Fibroblast of skin of right biceps (primary cell): ENCODE measurements around the gene CRY1.

Experiments used
- DNase-seq: peaks from one replicate; pipeline ENCODE4 v3.0.0-alpha.2; 2013

The CRY1 gene

GRCh38 chr12:107093417-107094182 is at the start of gene CRY1:
Gene CRY1 (minus strand): TSS chr12:107093549. CDS start chr12:107092961, 588 bp downstream.
- DNase-seq = peak; percentile 96

GRCh38 chr12:107139787-107140186 is 46.4 kb upstream of the CRY1 start:
- no peak for DNase-seq

- no peak for DNase-seq
These were observed 45.6 kb upstream of the CRY1 start for GRCh38 chr12:107138990-107139389.

GRCh38 chr12:107135177-107135576 is 41.8 kb upstream of the CRY1 start:
- no peak for DNase-seq

- DNase-seq = no peak
These were observed 41.2 kb upstream of the CRY1 start for GRCh38 chr12:107134558-107134957.

GRCh38 chr12:107133462-107133861 is 40.1 kb upstream of the CRY1 start:
- DNase-seq = no peak

GRCh38 chr12:107131832-107132616 is 38.7 kb upstream of the CRY1 start:
- DNase-seq = peak; percentile 62

- DNase-seq = no peak
These were observed 37.7 kb upstream of the CRY1 start for GRCh38 chr12:107130830-107131611.

- DNase-seq = no peak
These were observed 36.1 kb upstream of the CRY1 start for GRCh38 chr12:107129315-107129930.

- no peak for DNase-seq
These were observed 34.4 kb upstream of the CRY1 start for GRCh38 chr12:107127482-107128430.

- DNase-seq = peak; percentile 36
These were observed 33.6 kb upstream of the CRY1 start for GRCh38 chr12:107126796-107127481.

GRCh38 chr12:107125833-107126232 is 32.5 kb upstream of the CRY1 start:
- DNase-seq = no peak

GRCh38 chr12:107122452-107122958 is 29.2 kb upstream of the CRY1 start:
- no peak for DNase-seq

- DNase-seq = no peak
These were observed 25.7 kb upstream of the CRY1 start for GRCh38 chr12:107119091-107119490.

GRCh38 chr12:107118624-107119023 is 25.3 kb upstream of the CRY1 start:
- no peak for DNase-seq

GRCh38 chr12:107115119-107115518 is 21.8 kb upstream of the CRY1 start:
- no peak for DNase-seq

GRCh38 chr12:107111314-107111713 is 18.0 kb upstream of the CRY1 start:
- DNase-seq = no peak

GRCh38 chr12:107109726-107110719 is 16.7 kb upstream of the CRY1 start:
- no peak for DNase-seq

GRCh38 chr12:107108995-107109508 is 15.7 kb upstream of the CRY1 start:
- DNase-seq = no peak
